ENCODE data around the gene CNBP.

The CNBP gene

GRCh38 chr3:129182390-129183185, 1.1 kb downstream of the CNBP start:
- Histone ChIP-seq H2BK5ac (ENCODE audit: low read depth, low read length, poor library complexity) (peak overlapping the region; percentile 53), H3K14ac (ENCODE audit: low read length) (peak overlapping the region; percentile 81), H3K4me2 (ENCODE audit: low read length) (peak overlapping the region; percentile 80), H3K4me3 (ENCODE audit: low read depth, low read length) (peak overlapping the region; percentile 97), H4K91ac (ENCODE audit: low read depth, low read length) (peak overlapping the region; percentile 95), H3K4ac (ENCODE audit: low read depth, low read length) (peak overlapping the region; percentile 100), H3K79me2 (ENCODE audit: control insufficient read depth, insufficient read depth, low read length, poor library complexity) (peaks cover 35% of the 10 kb centered on the region), H2BK120ac (ENCODE audit: insufficient read depth, low read length, poor library complexity) (peak overlapping the region; percentile 81), H4K8ac (ENCODE audit: low read depth, low read length) (peak overlapping the region; percentile 67), H2BK12ac (ENCODE audit: low read length) (peak overlapping the region; percentile 31), H3K9me3 (ENCODE audit: insufficient read depth, low read depth, low read length) (no peaks in the 10 kb centered on the region), H2AK5ac (ENCODE audit: low read length) (peak overlapping the region; percentile 33), H3K36me3 (ENCODE audit: control insufficient read depth in 1 of 2, insufficient read depth in 2 of 2, low read length in 2 of 2) (peaks cover 9 to 16% of the 10 kb centered on the region in 2 experiments), H3K27ac (ENCODE audit: low read depth, low read length) (peak overlapping the region; percentile 87), H3K27me3 (ENCODE audit: insufficient read depth, low read length) (no peaks in the 10 kb centered on the region), H3K23ac (ENCODE audit: low read length) (no peak overlapping the region), H3K79me1 (ENCODE audit: low read length) (peaks cover 12% of the 10 kb centered on the region), H2AFZ (ENCODE audit: insufficient read depth, low read length, poor library complexity) (no peak overlapping the region), H3K9ac (ENCODE audit: low read length) (peak overlapping the region; percentile 96), H4K12ac (ENCODE audit: low read depth, low read length) (peak overlapping the region; percentile 86), H3K18ac (ENCODE audit: low read length) (peak overlapping the region; percentile 52), H3K4me1 (ENCODE audit: control insufficient read depth in 1 of 2, insufficient read depth in 2 of 2, low read length in 2 of 2) (no peaks in the 10 kb centered on the region)
- no CpG with 5 or more reads among the region's 24 CpGs for WGBS (ENCODE audit: extremely low coverage, insufficient coverage, insufficient read length)
- peak in 1 of 2 donors; percentile 19 for DNase-seq

GRCh38 chr3:129181819-129182218, 1.9 kb downstream of the CNBP start:
- no peak overlapping the region for H2AK5ac ChIP-seq (ENCODE audit: low read length)
- no peak overlapping the region for H2BK5ac ChIP-seq (ENCODE audit: low read depth, low read length, poor library complexity)
- H3K36me3 ChIP-seq (ENCODE audit: control insufficient read depth in 1 of 2, insufficient read depth in 2 of 2, low read length in 2 of 2): peaks cover 9 to 16% of the 10 kb centered on the region in 2 experiments
- H3K23ac ChIP-seq (ENCODE audit: low read length): no peak overlapping the region
- H4K12ac ChIP-seq (ENCODE audit: low read depth, low read length): no peak overlapping the region
- no peaks in the 10 kb centered on the region for H3K4me1 ChIP-seq (ENCODE audit: control insufficient read depth in 1 of 2, insufficient read depth in 2 of 2, low read length in 2 of 2)
- H3K79me2 ChIP-seq (ENCODE audit: control insufficient read depth, insufficient read depth, low read length, poor library complexity): peaks cover 35% of the 10 kb centered on the region
- no peak overlapping the region for H2BK120ac ChIP-seq (ENCODE audit: insufficient read depth, low read length, poor library complexity)
- no CpG with 5 or more reads among the region's 3 CpGs for WGBS (ENCODE audit: extremely low coverage, insufficient coverage, insufficient read length)
- H4K8ac ChIP-seq (ENCODE audit: low read depth, low read length): no peak overlapping the region
- no peak overlapping the region for H3K18ac ChIP-seq (ENCODE audit: low read length)
- H3K4me3 ChIP-seq (ENCODE audit: low read depth, low read length): no peak overlapping the region
- no peak overlapping the region for H4K91ac ChIP-seq (ENCODE audit: low read depth, low read length)
- H3K4ac ChIP-seq (ENCODE audit: low read depth, low read length): no peak overlapping the region
- no peak overlapping the region for H2BK12ac ChIP-seq (ENCODE audit: low read length)
- no peak for DNase-seq
- peaks cover 12% of the 10 kb centered on the region for H3K79me1 ChIP-seq (ENCODE audit: low read length)
- no peak overlapping the region for H3K27ac ChIP-seq (ENCODE audit: low read depth, low read length)
- no peaks in the 10 kb centered on the region for H3K9me3 ChIP-seq (ENCODE audit: insufficient read depth, low read depth, low read length)
- peak overlapping the region; percentile 28 for H3K4me2 ChIP-seq (ENCODE audit: low read length)
- H2AFZ ChIP-seq (ENCODE audit: insufficient read depth, low read length, poor library complexity): no peak overlapping the region
- H3K9ac ChIP-seq (ENCODE audit: low read length): no peak overlapping the region
- no peak overlapping the region for H3K14ac ChIP-seq (ENCODE audit: low read length)
- H3K27me3 ChIP-seq (ENCODE audit: insufficient read depth, low read length): no peaks in the 10 kb centered on the region

DNA sequence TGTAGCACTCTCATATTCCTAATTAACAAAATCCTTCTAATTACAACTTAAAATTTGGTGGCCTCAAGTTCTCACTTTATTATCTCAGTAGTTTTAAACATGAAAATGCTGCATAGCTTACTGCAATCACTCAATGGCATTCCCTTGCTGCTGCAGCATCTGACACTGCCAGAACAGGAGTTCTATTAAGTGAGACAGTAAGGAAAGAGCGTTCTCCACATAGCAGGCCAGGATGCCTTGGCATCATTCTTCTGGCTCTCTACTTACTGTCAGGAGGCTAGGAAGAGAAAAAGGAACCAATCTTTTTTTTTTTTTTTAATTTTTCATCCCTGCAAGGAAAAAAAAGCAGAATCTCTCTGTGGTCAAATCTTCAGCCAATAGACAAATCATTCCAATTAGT, 3.2 kb downstream of the CNBP start:
- H3K36me3 ChIP-seq (ENCODE audit: control insufficient read depth in 1 of 2, insufficient read depth in 2 of 2, low read length in 2 of 2): peaks cover 9 to 16% of the 10 kb centered on the region in 2 experiments
- no peaks in the 10 kb centered on the region for H3K27me3 ChIP-seq (ENCODE audit: insufficient read depth, low read length)
- H4K12ac ChIP-seq (ENCODE audit: low read depth, low read length): no peak overlapping the region
- H2BK120ac ChIP-seq (ENCODE audit: insufficient read depth, low read length, poor library complexity): no peak overlapping the region
- WGBS (ENCODE audit: extremely low coverage, insufficient coverage, insufficient read length): no CpG with 5 or more reads among the region's 1 CpG
- no peak overlapping the region for H3K18ac ChIP-seq (ENCODE audit: low read length)
- DNase-seq: no peak
- no peak overlapping the region for H3K14ac ChIP-seq (ENCODE audit: low read length)
- H2AK5ac ChIP-seq (ENCODE audit: low read length): no peak overlapping the region
- H3K79me2 ChIP-seq (ENCODE audit: control insufficient read depth, insufficient read depth, low read length, poor library complexity): peaks cover 35% of the 10 kb centered on the region
- H3K23ac ChIP-seq (ENCODE audit: low read length): no peak overlapping the region
- H3K27ac ChIP-seq (ENCODE audit: low read depth, low read length): no peak overlapping the region
- H3K79me1 ChIP-seq (ENCODE audit: low read length): peaks cover 12% of the 10 kb centered on the region
- H3K4me1 ChIP-seq (ENCODE audit: control insufficient read depth in 1 of 2, insufficient read depth in 2 of 2, low read length in 2 of 2): no peaks in the 10 kb centered on the region
- H2AFZ ChIP-seq (ENCODE audit: insufficient read depth, low read length, poor library complexity): no peak overlapping the region
- no peak overlapping the region for H3K4me2 ChIP-seq (ENCODE audit: low read length)
- no peak overlapping the region for H4K91ac ChIP-seq (ENCODE audit: low read depth, low read length)
- no peak overlapping the region for H3K4me3 ChIP-seq (ENCODE audit: low read depth, low read length)
- no peak overlapping the region for H2BK5ac ChIP-seq (ENCODE audit: low read depth, low read length, poor library complexity)
- peak overlapping the region; percentile 99 for H3K4ac ChIP-seq (ENCODE audit: low read depth, low read length)
- H3K9me3 ChIP-seq (ENCODE audit: insufficient read depth, low read depth, low read length): no peaks in the 10 kb centered on the region
- no peak overlapping the region for H2BK12ac ChIP-seq (ENCODE audit: low read length)
- H3K9ac ChIP-seq (ENCODE audit: low read length): no peak overlapping the region
- no peak overlapping the region for H4K8ac ChIP-seq (ENCODE audit: low read depth, low read length)

DNA sequence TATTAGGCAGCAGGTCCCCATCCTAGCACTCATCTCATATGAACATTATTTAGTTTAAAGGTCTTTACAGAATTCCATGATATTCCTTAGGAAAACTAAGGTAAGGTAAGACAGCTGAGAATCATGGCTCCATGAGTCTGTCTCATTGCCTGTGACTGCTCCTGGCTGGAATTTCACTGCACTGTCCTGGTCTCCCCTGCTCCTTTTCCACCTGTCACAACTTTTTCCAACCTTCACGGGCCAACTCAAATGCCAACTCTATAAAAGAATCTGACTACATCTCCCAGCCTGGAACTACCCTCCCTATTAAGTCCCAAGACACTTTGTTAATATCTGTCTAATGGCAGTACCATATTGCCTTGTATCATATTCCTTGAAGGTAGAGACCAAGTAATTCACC, 7.6 kb downstream of the CNBP start:
- Histone ChIP-seq H3K27ac (ENCODE audit: low read depth, low read length) (no peak overlapping the region), H2BK5ac (ENCODE audit: low read depth, low read length, poor library complexity) (no peak overlapping the region), H3K27me3 (ENCODE audit: insufficient read depth, low read length) (no peaks in the 10 kb centered on the region), H3K4me2 (ENCODE audit: low read length) (no peak overlapping the region), H3K9ac (ENCODE audit: low read length) (no peak overlapping the region), H3K14ac (ENCODE audit: low read length) (no peak overlapping the region), H2BK120ac (ENCODE audit: insufficient read depth, low read length, poor library complexity) (no peak overlapping the region), H2AFZ (ENCODE audit: insufficient read depth, low read length, poor library complexity) (no peak overlapping the region), H3K79me1 (ENCODE audit: low read length) (no peaks in the 10 kb centered on the region), H3K9me3 (ENCODE audit: insufficient read depth, low read depth, low read length) (no peaks in the 10 kb centered on the region), H3K4me3 (ENCODE audit: low read depth, low read length) (no peak overlapping the region), H3K79me2 (ENCODE audit: control insufficient read depth, insufficient read depth, low read length, poor library complexity) (peaks cover 20% of the 10 kb centered on the region), H4K8ac (ENCODE audit: low read depth, low read length) (no peak overlapping the region), H4K12ac (ENCODE audit: low read depth, low read length) (no peak overlapping the region), H3K36me3 (ENCODE audit: control insufficient read depth in 1 of 2, insufficient read depth in 2 of 2, low read length in 2 of 2) (peaks cover 16 to 26% of the 10 kb centered on the region in 2 experiments), H3K23ac (ENCODE audit: low read length) (no peak overlapping the region), H3K18ac (ENCODE audit: low read length) (no peak overlapping the region), H2AK5ac (ENCODE audit: low read length) (no peak overlapping the region), H4K91ac (ENCODE audit: low read depth, low read length) (no peak overlapping the region), H2BK12ac (ENCODE audit: low read length) (no peak overlapping the region), H3K4me1 (ENCODE audit: control insufficient read depth in 1 of 2, insufficient read depth in 2 of 2, low read length in 2 of 2) (no peaks in the 10 kb centered on the region), H3K4ac (ENCODE audit: low read depth, low read length) (peak overlapping the region; percentile 95)
- DNase-seq: no peak
- WGBS (ENCODE audit: extremely low coverage, insufficient coverage, insufficient read length): no CpG with 5 or more reads among the region's 1 CpG

Data from trophoblast cell (in vitro differentiated cells and primary cell).